H1 (cell line): ENCODE results near the gene PFKFB1. TPM values are rescaled to one million over a fixed set of nuclear protein-coding genes. Genes with fewer than 3 reads are reported as not detected.

Experiments used
- CTCF ChIA-PET: fragments of 300-600 bp; sonication (Branson Sonifier 250); formaldehyde crosslinking; loops from one replicate; lab custom pipeline; 2021; ENCODE audit not compliant: partially characterized antibody; lab: Charles Lee
- POLR2A ChIA-PET: fragments of 300-600 bp; sonication (Branson Sonifier 250); formaldehyde crosslinking; loops from one replicate; lab custom pipeline; 2021; ENCODE audit warnings: inconsistent platforms; ENCODE audit not compliant: partially characterized antibody; lab: Charles Lee
- DNase-seq, 2 experiments: peaks; one replicate each; pipeline versions ENCODE4 v3.0.0 to v3.0.0-alpha.2; 2010 to 2022; ENCODE audit warnings: low spot score in 2 of 2, low read depth in 1 of 2, mixed read lengths in 1 of 2
- FAIRE-seq: peaks from 2 replicates; lab custom pipeline; 2011; peaks lifted over from hg19 to GRCh38; lab: Jason Lieb, UNC
- H2AFZ ChIP-seq: 2 replicates; pipeline ENCODE4 v1.8.1; 2012; ENCODE audit warnings: low read length, inconsistent platforms
- H2AK5ac ChIP-seq: 2 replicates; pipeline ENCODE4 v1.6.1; 2013; ENCODE audit warnings: low read depth, low read length
- H2BK120ac ChIP-seq: replicated peaks from 2 replicates; pipeline ENCODE3; 2013; ENCODE audit warnings: low read depth, low read length, inconsistent platforms
- H2BK12ac ChIP-seq: 2 replicates; pipeline ENCODE4 v1.6.1; 2013; ENCODE audit warnings: low read depth, low read length
- H2BK15ac ChIP-seq: 2 replicates; pipeline ENCODE4 v1.6.1; 2013; ENCODE audit warnings: low read length
- H2BK20ac ChIP-seq: 2 replicates; pipeline ENCODE4 v1.6.1; 2013; ENCODE audit warnings: low read length
- H2BK5ac ChIP-seq: 2 replicates; pipeline ENCODE4 v1.6.1; 2013; ENCODE audit warnings: low read depth, low read length
- H3K14ac ChIP-seq: 2 replicates; pipeline ENCODE4 v1.6.1; 2013; ENCODE audit warnings: inconsistent platforms; ENCODE audit not compliant: insufficient read length
- H3K18ac ChIP-seq: 2 replicates; pipeline ENCODE4 v1.6.1; 2013; ENCODE audit warnings: low read length; ENCODE audit errors: extremely low read depth
- H3K23ac ChIP-seq: 2 replicates; pipeline ENCODE4 v1.6.1; 2013; ENCODE audit warnings: inconsistent platforms; ENCODE audit not compliant: insufficient read length
- H3K23me2 ChIP-seq: 2 replicates; pipeline ENCODE4 v1.6.1; 2013; ENCODE audit warnings: low read depth, low read length
- H3K27ac ChIP-seq: 2 replicates; pipeline ENCODE4 v1.6.1; 2011; ENCODE audit warnings: low read depth, low read length, inconsistent platforms
- H3K27me3 ChIP-seq, 4 experiments: replicated peaks in 1 of 4; 1 replicate in 1 of 4; 2 replicates in 3 of 4; pipeline versions ENCODE4 v1.6.1 to v1.8.1; 2011 to 2013; ENCODE audit warnings: low read length in 3 of 4, mild to moderate bottlenecking in 3 of 4, inconsistent platforms in 2 of 4, mixed read lengths in 2 of 4, moderate library complexity in 1 of 4; ENCODE audit not compliant: control insufficient read depth in 3 of 4, insufficient read depth in 3 of 4; ENCODE audit errors: extremely low read depth in 1 of 4
- H3K36me3 ChIP-seq, 4 experiments: 2 replicates each; pipeline versions ENCODE4 v1.6.1 to v1.8.1; 2011 to 2013; ENCODE audit warnings: mild to moderate bottlenecking in 4 of 4, low read length in 3 of 4, moderate library complexity in 2 of 4, control low read depth in 1 of 4, inconsistent platforms in 1 of 4; ENCODE audit not compliant: insufficient read depth in 4 of 4, control insufficient read depth in 2 of 4
- H3K4ac ChIP-seq: replicated peaks from 2 replicates; pipeline ENCODE3; 2013; ENCODE audit warnings: low read length, low read depth, mixed read lengths, inconsistent platforms; ENCODE audit not compliant: insufficient read length
- H3K4me1 ChIP-seq, 4 experiments: replicated peaks in 1 of 4; 1 replicate in 1 of 4; 2 replicates in 3 of 4; pipeline versions ENCODE4 v1.6.1 to v1.8.1; 2011 to 2013; ENCODE audit warnings: low read length in 3 of 4, inconsistent platforms in 2 of 4, mixed read lengths in 1 of 4; ENCODE audit not compliant: insufficient read depth in 4 of 4, control insufficient read depth in 3 of 4
- H3K4me2 ChIP-seq, 2 experiments: 2 replicates each; pipeline versions ENCODE4 v1.6.1 to v1.8.1; 2011 to 2013; ENCODE audit warnings: low read depth in 2 of 2, low read length in 2 of 2, control low read depth in 1 of 2, inconsistent platforms in 1 of 2, mild to moderate bottlenecking in 1 of 2; ENCODE audit not compliant: insufficient read depth in 1 of 2
- H3K4me3 ChIP-seq, 4 experiments: fragments of 200-600, 300-600 bp in 1 of 4; sonication (generic), shearing (Covaris generic), sonication (Bioruptor Twin) in 1 of 4; 2 replicates each; pipeline versions ENCODE4 v1.5.1 to v1.8.1; 2011 to 2016; ENCODE audit warnings: low read length in 4 of 4, low read depth in 3 of 4, control low read depth in 2 of 4, inconsistent platforms in 2 of 4, mild to moderate bottlenecking in 2 of 4, mixed read lengths in 1 of 4, moderate library complexity in 1 of 4; ENCODE audit not compliant: insufficient read depth in 2 of 4; ENCODE audit errors: extremely low read depth in 1 of 4
- H3K56ac ChIP-seq: replicated peaks from 2 replicates; pipeline ENCODE3; 2013; ENCODE audit warnings: low read depth, mild to moderate bottlenecking, mixed read lengths, low read length, inconsistent platforms; ENCODE audit not compliant: insufficient read length
- H3K79me1 ChIP-seq: 2 replicates; pipeline ENCODE4 v1.6.1; 2013; ENCODE audit warnings: low read depth, low read length, control low read depth
- H3K79me2 ChIP-seq, 2 experiments: 2 replicates each; pipeline versions ENCODE4 v1.6.1 to v1.8.1; 2012 to 2013; ENCODE audit warnings: low read length in 2 of 2, mild to moderate bottlenecking in 2 of 2, inconsistent platforms in 1 of 2; ENCODE audit not compliant: insufficient read depth in 2 of 2, control insufficient read depth in 1 of 2
- H3K9ac ChIP-seq, 4 experiments: replicated peaks in 1 of 4; 1 replicate in 1 of 4; 2 replicates in 3 of 4; pipeline versions ENCODE4 v1.6.1 to v1.8.1; 2011 to 2013; ENCODE audit warnings: low read depth in 3 of 4, low read length in 3 of 4, control low read depth in 2 of 4, mild to moderate bottlenecking in 2 of 4, moderate library complexity in 2 of 4, inconsistent platforms in 1 of 4; ENCODE audit errors: extremely low read depth in 1 of 4
- H3K9me3 ChIP-seq, 2 experiments: 2 replicates each; pipeline versions ENCODE4 v1.6.1 to v1.8.1; 2012 to 2013; ENCODE audit warnings: mild to moderate bottlenecking in 2 of 2, moderate library complexity in 2 of 2, control low read depth in 1 of 2, inconsistent platforms in 1 of 2, low read depth in 1 of 2, low read length in 1 of 2, mixed read lengths in 1 of 2; ENCODE audit not compliant: insufficient read depth in 2 of 2
- H4K20me1 ChIP-seq, 2 experiments: replicated peaks in 1 of 2; 2 replicates each; pipeline versions ENCODE3 to v1.8.1; 2011 to 2013; ENCODE audit warnings: inconsistent platforms in 2 of 2, low read length in 2 of 2, mild to moderate bottlenecking in 1 of 2; ENCODE audit not compliant: insufficient read depth in 2 of 2, control insufficient read depth in 1 of 2
- H4K5ac ChIP-seq: 2 replicates; pipeline ENCODE4 v1.6.1; 2013; ENCODE audit warnings: low read length, low read depth, mixed read lengths, inconsistent platforms; ENCODE audit not compliant: insufficient read length
- H4K8ac ChIP-seq: 2 replicates; pipeline ENCODE4 v1.8.0; 2013; ENCODE audit warnings: mild to moderate bottlenecking, moderate library complexity, low read length, inconsistent platforms; ENCODE audit not compliant: insufficient read depth; ENCODE audit errors: extremely low read depth
- H4K91ac ChIP-seq: replicated peaks from 2 replicates; pipeline ENCODE3; 2013; ENCODE audit warnings: low read length, mixed read lengths, inconsistent platforms; ENCODE audit not compliant: insufficient read length
- SP2 ChIP-seq: IDR thresholded peaks from 2 replicates; pipeline ENCODE4 v1.6.1; 2012; ENCODE audit warnings: mild to moderate bottlenecking, low read length, inconsistent platforms
- WGBS, 2 experiments: shearing (Covaris generic) in 1 of 2; methylation state at CpG; one replicate each; pipeline versions ENCODE4 v1.1.6 to v1.1.7; 2013 to 2015; ENCODE audit warnings: low lambda C conversion rate in 2 of 2, mixed read lengths in 2 of 2, inconsistent platforms in 1 of 2, low coverage in 1 of 2, missing lambda C conversion rate in 1 of 2; ENCODE audit not compliant: insufficient replicate concordance in 2 of 2, insufficient coverage in 1 of 2, insufficient read length in 1 of 2; ENCODE audit errors: extremely low coverage in 1 of 2, missing lambda C conversion rate in 1 of 2; 5-methylcytosine and 5-hydroxymethylcytosine counted together
- polyA plus RNA-seq, 7 experiments: library from polyadenylated mRNA; depleted of rRNA in 3 of 7; stranded (reverse) in 5 of 7; unstranded in 2 of 7; fragments of >200 nt in 5 of 7; fragments of 200-250 nt in 2 of 7; gene quantifications; 1 replicate in 5 of 7; 2 replicates in 1 of 7; 4 replicates in 1 of 7; pipeline versions ENCODE4 v1.2.1 to v1.2.3, GENCODE V29; 2011 to 2013; ENCODE audit warnings: missing spikeins in 2 of 7, mixed read lengths in 2 of 7
- total RNA-seq: library from RNA; stranded (reverse); fragmentation: NEBNext Ultra II Directional; extraction: Animal tissue kit (Norgen Biotek cat#: 25700); gene quantifications from 2 replicates; pipeline ENCODE4 v1.2.1, GENCODE V29; 2021
- TF ChIP-seq, protein P1 (sequence below), 3 experiments: IDR thresholded peaks; 1 replicate in 2 of 3; 2 replicates in 1 of 3; pipeline versions ENCODE4 v1.5.1 to v1.6.1; 2011; ENCODE audit warnings: low read length in 3 of 3, mild to moderate bottlenecking in 3 of 3, inconsistent platforms in 2 of 3, low read depth in 1 of 3, moderate library complexity in 1 of 3; ENCODE audit not compliant: insufficient read depth in 1 of 3; ENCODE audit errors: control extremely low read depth in 1 of 3

The PFKFB1 gene
- total and polyA plus RNA-seq, 2 of the 8 experiments (the other 6 are each of a cell fraction or from before 2014, with no cell fraction given), result 0.26 to 0.30 TPM

DNA sequence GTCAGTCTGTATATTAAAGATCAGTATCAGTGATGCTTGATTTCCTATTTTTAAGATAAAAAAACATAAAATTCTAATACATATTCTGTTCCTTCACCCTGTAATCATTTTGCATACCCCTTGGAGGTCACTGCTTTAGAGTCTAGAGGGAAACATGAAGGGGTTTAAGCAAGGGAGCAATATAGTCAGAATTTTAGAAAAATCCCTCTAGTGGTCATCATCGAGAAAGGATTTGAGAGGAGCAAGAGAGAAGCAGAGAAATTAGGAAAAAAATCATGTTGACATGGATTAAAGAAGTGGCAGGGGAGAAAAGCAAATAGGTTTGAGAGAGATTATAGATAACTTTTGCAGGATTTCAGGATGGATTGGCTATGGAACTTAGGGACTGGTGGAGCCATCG, 17.3 kb upstream of the PFKFB1 start:
- POLR2A ChIA-PET, result no interaction called here
- Histone ChIP-seq H3K4ac (no peak overlapping the region), H3K36me3 (peaks cover 0 to 5% (median 1%) of the 10 kb centered on the region in 4 experiments; a peak in 3 of 8 replicates), H3K27me3 (no peaks in the 10 kb centered on the region), H3K18ac (no peak overlapping the region), H4K20me1 (no peaks in the 10 kb centered on the region), H4K91ac (no peak overlapping the region), H2BK5ac (no peak overlapping the region), H2BK120ac (no peak overlapping the region), H3K23ac (no peak overlapping the region), H2BK12ac (no peak overlapping the region), H3K23me2 (no peaks in the 10 kb centered on the region; the same call in 1 of the 2 replicates), H3K4me1 (no peaks in the 10 kb centered on the region), H2BK15ac (no peak overlapping the region), H2AK5ac (no peak overlapping the region), H2AFZ (no peak overlapping the region), H4K8ac (no peak overlapping the region), H3K4me3 (no peak overlapping the region), H3K4me2 (no peak overlapping the region), H3K9ac (no peak overlapping the region), H3K56ac (no peak overlapping the region), H2BK20ac (no peak overlapping the region), H3K79me1 (no peaks in the 10 kb centered on the region), H3K14ac (no peak overlapping the region), H3K27ac (no peak overlapping the region), H3K9me3 (no peaks in the 10 kb centered on the region), H3K79me2 (no peaks in the 10 kb centered on the region), H4K5ac (no peak overlapping the region)
- CTCF ChIA-PET, result interaction anchor here (1.1 to 1.6 kb wide), 4 partner anchors 9 to 124 kb away, joined by 3 to 5 read pairs (median 4); partner anchors contain the start of gene APEX2
- no peak for FAIRE-seq
- WGBS, 2 experiments, result 44% methylated on average over 1 of the region's 2 CpGs; no CpG with 5 or more reads in 1 of the 2 experiments
- DNase-seq, result no peak
- no peak for TF ChIP-seq SP2
- TF ChIP-seq, protein P1, sequence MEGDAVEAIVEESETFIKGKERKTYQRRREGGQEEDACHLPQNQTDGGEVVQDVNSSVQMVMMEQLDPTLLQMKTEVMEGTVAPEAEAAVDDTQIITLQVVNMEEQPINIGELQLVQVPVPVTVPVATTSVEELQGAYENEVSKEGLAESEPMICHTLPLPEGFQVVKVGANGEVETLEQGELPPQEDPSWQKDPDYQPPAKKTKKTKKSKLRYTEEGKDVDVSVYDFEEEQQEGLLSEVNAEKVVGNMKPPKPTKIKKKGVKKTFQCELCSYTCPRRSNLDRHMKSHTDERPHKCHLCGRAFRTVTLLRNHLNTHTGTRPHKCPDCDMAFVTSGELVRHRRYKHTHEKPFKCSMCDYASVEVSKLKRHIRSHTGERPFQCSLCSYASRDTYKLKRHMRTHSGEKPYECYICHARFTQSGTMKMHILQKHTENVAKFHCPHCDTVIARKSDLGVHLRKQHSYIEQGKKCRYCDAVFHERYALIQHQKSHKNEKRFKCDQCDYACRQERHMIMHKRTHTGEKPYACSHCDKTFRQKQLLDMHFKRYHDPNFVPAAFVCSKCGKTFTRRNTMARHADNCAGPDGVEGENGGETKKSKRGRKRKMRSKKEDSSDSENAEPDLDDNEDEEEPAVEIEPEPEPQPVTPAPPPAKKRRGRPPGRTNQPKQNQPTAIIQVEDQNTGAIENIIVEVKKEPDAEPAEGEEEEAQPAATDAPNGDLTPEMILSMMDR (IDR thresholded peaks at IDR 0.05; ENCODE audit: control extremely low read depth in 1 of 3, insufficient read depth in 1 of 3, low read depth in 1 of 3, low read length in 3 of 3), result peak in 1 of 3 experiments; percentile 7; a peak in 2 of 4 replicates
